Left lung (tissue), 10 donors: ENCODE results near the gene RBM20. TPM values are rescaled to one million over a fixed set of nuclear protein-coding genes. Genes with fewer than 3 reads are reported as not detected.

Experiments
- ATAC-seq: fragments of 200-7000 bp; cut with Tn5 transposase; one replicate; pipeline ENCODE4 v1.9.1; 2020; ENCODE audit warnings: moderate library complexity
- DNase-seq, 4 donors: peaks; one replicate each; pipeline ENCODE4 v3.0.0-alpha.2; 2013 to 2020
- H3K27ac ChIP-seq, 2 donors: fragments of 200-600 bp; sonication (generic) in 1 of 2; one replicate each; pipeline versions ENCODE4 v1.5.0 to v1.8.0; 2020 to 2021
- H3K27me3 ChIP-seq, 2 donors: fragments of 200-600 bp; sonication (generic) in 1 of 2; one replicate each; pipeline versions ENCODE4 v1.5.0 to v1.8.0; 2020 to 2021
- H3K36me3 ChIP-seq, 2 donors: fragments of 200-600 bp; sonication (generic) in 1 of 2; one replicate each; pipeline versions ENCODE4 v1.5.0 to v1.8.0; 2020 to 2021
- H3K4me1 ChIP-seq, 2 donors: fragments of 200-600 bp; one replicate each; pipeline ENCODE4 v1.8.0; 2021
- H3K4me3 ChIP-seq, 2 donors: fragments of 200-600 bp; sonication (generic) in 1 of 2; one replicate each; pipeline versions ENCODE4 v1.5.0 to v1.8.0; 2020 to 2021; ENCODE audit warnings: mild to moderate bottlenecking in 1 of 2
- H3K9me3 ChIP-seq, 2 donors: fragments of 200-600 bp; sonication (generic) in 1 of 2; one replicate each; pipeline versions ENCODE4 v1.5.0 to v1.8.0; 2020 to 2021
- intact Hi-C, 2 donors: fragments of 100-400 bp; cut with DNase I; formaldehyde crosslinking; loops; one replicate each; pipeline versions ENCODE4 v1.11.2 to v1.14.2; 2022
- polyA plus RNA-seq, 6 donors: library from polyadenylated mRNA; unstranded; fragments of 120-200 nt; gene quantifications; one replicate each; pipeline ENCODE4 v1.2.1, GENCODE V29; 2013; ENCODE audit not compliant: insufficient read length in 6 of 6
- total RNA-seq, 2 donors: library from RNA; stranded (reverse); fragmentation: NEBNext Ultra II Directional; extraction: Animal tissue kit (Norgen Biotek cat#: 25700); gene quantifications; one replicate each; pipeline ENCODE4 v1.2.1, GENCODE V29; 2021
- TF ChIP-seq, protein P1 (sequence below), 2 donors: fragments of 200-600 bp; sonication (generic) in 1 of 2; IDR thresholded peaks; one replicate each; pipeline versions ENCODE4 v1.5.0 to v1.8.0; 2021; ENCODE audit warnings: antibody characterized with exemption in 2 of 2
- donor health status: DM: no; HTN: yes; CAD: no.
- donor health status: DM: no; HTN: no; CAD: no.

The RBM20 gene
- total and polyA plus RNA-seq, 8 donors = 0.55 to 1.8 (median 1.1) TPM

- Histone ChIP-seq H3K27me3 (no peaks in the 10 kb centered on the region), H3K9me3 (no peaks in the 10 kb centered on the region), H3K4me1 (peaks cover 0 to 9% of the 10 kb centered on the region in 2 donors), H3K27ac (no peak overlapping the region), H3K36me3 (peaks cover 0 to 21% of the 10 kb centered on the region in 2 donors), H3K4me3 (no peak overlapping the region)
- ATAC-seq (peak; percentile 62), DNase-seq (no peak)
- TF ChIP-seq, protein P1, sequence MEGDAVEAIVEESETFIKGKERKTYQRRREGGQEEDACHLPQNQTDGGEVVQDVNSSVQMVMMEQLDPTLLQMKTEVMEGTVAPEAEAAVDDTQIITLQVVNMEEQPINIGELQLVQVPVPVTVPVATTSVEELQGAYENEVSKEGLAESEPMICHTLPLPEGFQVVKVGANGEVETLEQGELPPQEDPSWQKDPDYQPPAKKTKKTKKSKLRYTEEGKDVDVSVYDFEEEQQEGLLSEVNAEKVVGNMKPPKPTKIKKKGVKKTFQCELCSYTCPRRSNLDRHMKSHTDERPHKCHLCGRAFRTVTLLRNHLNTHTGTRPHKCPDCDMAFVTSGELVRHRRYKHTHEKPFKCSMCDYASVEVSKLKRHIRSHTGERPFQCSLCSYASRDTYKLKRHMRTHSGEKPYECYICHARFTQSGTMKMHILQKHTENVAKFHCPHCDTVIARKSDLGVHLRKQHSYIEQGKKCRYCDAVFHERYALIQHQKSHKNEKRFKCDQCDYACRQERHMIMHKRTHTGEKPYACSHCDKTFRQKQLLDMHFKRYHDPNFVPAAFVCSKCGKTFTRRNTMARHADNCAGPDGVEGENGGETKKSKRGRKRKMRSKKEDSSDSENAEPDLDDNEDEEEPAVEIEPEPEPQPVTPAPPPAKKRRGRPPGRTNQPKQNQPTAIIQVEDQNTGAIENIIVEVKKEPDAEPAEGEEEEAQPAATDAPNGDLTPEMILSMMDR (IDR thresholded peaks at IDR 0.05) = no peak
- intact Hi-C loops = no loop called here
These were observed 235.9 kb downstream of the RBM20 start for GRCh38 chr10:110880012-110880411.

DNA sequence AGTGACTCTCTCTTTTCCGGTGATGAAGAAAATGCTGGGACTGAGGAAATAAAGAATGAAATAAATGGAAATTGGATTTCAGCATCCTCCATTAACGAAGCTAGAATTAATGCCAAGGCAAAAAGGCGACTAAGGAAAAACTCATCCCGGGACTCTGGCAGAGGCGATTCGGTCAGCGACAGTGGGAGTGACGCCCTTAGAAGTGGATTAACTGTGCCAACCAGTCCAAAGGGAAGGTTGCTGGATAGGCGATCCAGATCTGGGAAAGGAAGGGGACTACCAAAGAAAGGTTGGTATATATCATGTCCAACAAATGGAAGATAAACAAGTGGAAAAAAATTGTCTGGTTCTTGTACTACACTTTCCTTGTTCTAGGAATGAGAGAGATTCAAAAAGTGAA lies 237.1 kb downstream of the RBM20 start:
- H3K9me3 ChIP-seq = no peaks in the 10 kb centered on the region
- TF ChIP-seq, protein P1 (IDR thresholded peaks at IDR 0.05) = no peak
- no peaks in the 10 kb centered on the region for H3K27me3 ChIP-seq
- DNase-seq (no peak), ATAC-seq (no peak)
- peaks cover 0 to 21% of the 10 kb centered on the region in 2 donors for H3K36me3 ChIP-seq
- intact Hi-C loops = no loop called here
- H3K4me3 ChIP-seq = no peak overlapping the region
- no peak overlapping the region for H3K27ac ChIP-seq
- peaks cover 0 to 5% of the 10 kb centered on the region in 2 donors for H3K4me1 ChIP-seq

- ATAC-seq (no peak), DNase-seq (no peak)
- no peak overlapping the region for H3K4me3 ChIP-seq
- TF ChIP-seq, protein P1 (IDR thresholded peaks at IDR 0.05) = no peak
- peaks cover 0 to 4% of the 10 kb centered on the region in 2 donors for H3K4me1 ChIP-seq
- H3K36me3 ChIP-seq = peaks cover 0 to 23% of the 10 kb centered on the region in 2 donors
- no peaks in the 10 kb centered on the region for H3K27me3 ChIP-seq
- intact Hi-C loops = no loop called here
- H3K9me3 ChIP-seq = no peaks in the 10 kb centered on the region
- no peak overlapping the region for H3K27ac ChIP-seq
These were observed 237.8 kb downstream of the RBM20 start for GRCh38 chr10:110881905-110882304.

DNA sequence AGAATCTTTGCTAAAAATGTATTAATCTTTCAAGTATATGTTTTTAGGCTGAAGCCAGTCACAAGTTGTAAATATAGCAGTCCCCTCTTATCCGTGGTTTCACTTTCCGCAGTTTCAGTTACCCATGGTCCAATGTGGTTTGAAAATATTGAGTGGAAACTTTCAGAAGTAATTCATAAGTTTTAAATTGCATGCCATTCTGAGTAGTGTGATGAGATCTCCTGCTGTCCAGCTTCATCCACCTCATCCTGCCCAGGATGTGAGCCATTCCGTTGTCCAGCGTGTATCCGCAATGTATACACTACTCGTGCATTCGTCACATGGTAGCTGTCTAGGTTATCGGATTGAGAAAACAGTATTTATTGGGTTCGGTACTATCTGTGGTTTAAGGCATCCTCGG lies 239.8 kb downstream of the RBM20 start:
- H3K4me1 ChIP-seq = peaks cover 0 to 4% of the 10 kb centered on the region in 2 donors
- H3K27me3 ChIP-seq = no peaks in the 10 kb centered on the region
- H3K36me3 ChIP-seq = peaks cover 0 to 34% of the 10 kb centered on the region in 2 donors
- no peak overlapping the region for H3K4me3 ChIP-seq
- intact Hi-C loops = no loop called here
- H3K27ac ChIP-seq = no peak overlapping the region
- DNase-seq (no peak), ATAC-seq (no peak)
- TF ChIP-seq, protein P1 (IDR thresholded peaks at IDR 0.05) = no peak
- H3K9me3 ChIP-seq = no peaks in the 10 kb centered on the region

GRCh38 chr10:110885932-110886674 lies 242.0 kb downstream of the RBM20 start:
- Histone ChIP-seq H3K27me3 (no peaks in the 10 kb centered on the region), H3K36me3 (peaks cover 0 to 54% of the 10 kb centered on the region in 2 donors), H3K9me3 (no peaks in the 10 kb centered on the region), H3K4me3 (no peak overlapping the region), H3K27ac (no peak overlapping the region), H3K4me1 (peaks cover 0 to 4% of the 10 kb centered on the region in 2 donors)
- ATAC-seq = no peak
- intact Hi-C loops = no loop called here
- DNase-seq = no peak
- TF ChIP-seq, protein P1 (IDR thresholded peaks at IDR 0.05) = no peak
